ENCODE results near the gene ANAPC5.

ANAPC5 gene

GRCh38 chr12:121289962-121290361, 62.2 kb downstream of the ANAPC5 start:
- H3F3A ChIP-seq (ENCODE audit: insufficient read depth), result no peaks in the 10 kb centered on the region

GRCh38 chr12:121288986-121289385, 63.2 kb downstream of the ANAPC5 start:
- no peak for TF ChIP-seq EZH2phosphoT487 (conservative IDR thresholded peaks at IDR 0.05; ENCODE audit: low read length)
- no peak for TF ChIP-seq CTCF (IDR thresholded peaks at IDR 0.05; ENCODE audit: insufficient read depth, low read length, poor library complexity, severe bottlenecking)
- Histone ChIP-seq H3K9me3 (ENCODE audit: insufficient read depth, low read length) (no peaks in the 10 kb centered on the region), H3K4me2 (ENCODE audit: low read depth, low read length, poor library complexity, severe bottlenecking) (no peak overlapping the region), H3K79me2 (ENCODE audit: insufficient read depth, low read length) (peaks cover 27% of the 10 kb centered on the region), H3K36me3 (ENCODE audit: low read length) (no peaks in the 10 kb centered on the region), H3K9me2 (replicated peaks; ENCODE audit: insufficient read depth, low read length) (no peaks in the 10 kb centered on the region), H2AFZ (ENCODE audit: low read depth, low read length, severe bottlenecking) (no peak overlapping the region), H3K9ac (ENCODE audit: low read length) (no peak overlapping the region), H4K20me1 (ENCODE audit: low read depth, low read length) (no peaks in the 10 kb centered on the region), H3K27me3 (ENCODE audit: low read length) (no peaks in the 10 kb centered on the region), H3K4me3 (ENCODE audit: insufficient read depth, low read length, poor library complexity, severe bottlenecking) (no peak overlapping the region), H3F3A (ENCODE audit: insufficient read depth) (no peaks in the 10 kb centered on the region), H3K27ac (ENCODE audit: low read depth, low read length) (no peak overlapping the region)

More at GRCh38 chr12:121289962-121290361, 62.2 kb downstream of the ANAPC5 start:
- H3K9me2 ChIP-seq (replicated peaks; ENCODE audit: insufficient read depth, low read length), result no peaks in the 10 kb centered on the region
- H4K20me1 ChIP-seq (ENCODE audit: low read depth, low read length), result no peaks in the 10 kb centered on the region
- peaks cover 32% of the 10 kb centered on the region for H3K79me2 ChIP-seq (ENCODE audit: insufficient read depth, low read length)
- H2AFZ ChIP-seq (ENCODE audit: low read depth, low read length, severe bottlenecking), result no peak overlapping the region
- H3K4me2 ChIP-seq (ENCODE audit: low read depth, low read length, poor library complexity, severe bottlenecking), result no peak overlapping the region
- no peak overlapping the region for H3K4me3 ChIP-seq (ENCODE audit: insufficient read depth, low read length, poor library complexity, severe bottlenecking)
- no peak overlapping the region for H3K27ac ChIP-seq (ENCODE audit: low read depth, low read length)
- no peaks in the 10 kb centered on the region for H3K27me3 ChIP-seq (ENCODE audit: low read length)
- TF ChIP-seq CTCF (IDR thresholded peaks at IDR 0.05; ENCODE audit: insufficient read depth, low read length, poor library complexity, severe bottlenecking) (no peak), EZH2phosphoT487 (conservative IDR thresholded peaks at IDR 0.05; ENCODE audit: low read length) (no peak)
- H3K9me3 ChIP-seq (ENCODE audit: insufficient read depth, low read length), result no peaks in the 10 kb centered on the region
- H3K9ac ChIP-seq (ENCODE audit: low read length), result no peak overlapping the region
- H3K36me3 ChIP-seq (ENCODE audit: low read length), result no peaks in the 10 kb centered on the region

- Histone ChIP-seq H3K9me3 (ENCODE audit: insufficient read depth, low read length) (no peaks in the 10 kb centered on the region), H3K9ac (ENCODE audit: low read length) (no peak overlapping the region), H3K9me2 (replicated peaks; ENCODE audit: insufficient read depth, low read length) (no peaks in the 10 kb centered on the region), H3F3A (ENCODE audit: insufficient read depth) (no peaks in the 10 kb centered on the region), H3K36me3 (ENCODE audit: low read length) (no peaks in the 10 kb centered on the region), H3K27me3 (ENCODE audit: low read length) (no peaks in the 10 kb centered on the region), H2AFZ (ENCODE audit: low read depth, low read length, severe bottlenecking) (no peak overlapping the region), H3K4me2 (ENCODE audit: low read depth, low read length, poor library complexity, severe bottlenecking) (no peak overlapping the region), H3K4me3 (ENCODE audit: insufficient read depth, low read length, poor library complexity, severe bottlenecking) (no peak overlapping the region), H3K27ac (ENCODE audit: low read depth, low read length) (no peak overlapping the region), H3K79me2 (ENCODE audit: insufficient read depth, low read length) (peaks cover 20% of the 10 kb centered on the region), H4K20me1 (ENCODE audit: low read depth, low read length) (no peaks in the 10 kb centered on the region)
- TF ChIP-seq CTCF (IDR thresholded peaks at IDR 0.05; ENCODE audit: insufficient read depth, low read length, poor library complexity, severe bottlenecking) (no peak), EZH2phosphoT487 (conservative IDR thresholded peaks at IDR 0.05; ENCODE audit: low read length) (no peak)
Observed at GRCh38 chr12:121288158-121288845, 63.9 kb downstream of the ANAPC5 start.

All from SU-DHL-6 (cell line).